ENCODE measurements around the gene ATP6V1C2.

ATP6V1C2 gene

DNA sequence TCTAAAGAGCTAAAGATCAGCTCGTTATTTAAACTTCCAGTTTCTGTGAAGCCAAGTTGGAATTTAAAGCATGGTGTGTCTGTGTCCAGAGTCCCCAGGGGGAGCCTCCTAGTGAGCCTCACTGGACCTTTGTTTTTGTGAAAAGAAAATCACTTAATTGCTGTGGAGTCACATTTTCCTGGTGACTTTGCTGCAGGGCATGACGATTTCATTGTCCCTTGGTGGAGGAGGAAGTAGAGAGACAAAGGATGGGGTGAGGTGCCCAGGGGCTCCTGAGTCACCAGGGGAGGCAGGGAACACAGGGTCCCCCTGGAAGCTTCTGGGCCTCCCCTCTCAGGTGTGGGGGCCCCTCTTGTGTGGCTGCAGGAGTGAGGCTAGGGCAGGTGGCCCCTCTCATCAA lies 19.7 kb downstream of the ATP6V1C2 start:
- in situ Hi-C loops (cut with MboI; ENCODE audit: low pct_unique_long_range_greater_than_20kb, low sequenced_read_pairs, unreplicated experiment) = no loop called here
- DNase-seq (ENCODE audit: low spot score) = no peak
- TF ChIP-seq, protein P1, sequence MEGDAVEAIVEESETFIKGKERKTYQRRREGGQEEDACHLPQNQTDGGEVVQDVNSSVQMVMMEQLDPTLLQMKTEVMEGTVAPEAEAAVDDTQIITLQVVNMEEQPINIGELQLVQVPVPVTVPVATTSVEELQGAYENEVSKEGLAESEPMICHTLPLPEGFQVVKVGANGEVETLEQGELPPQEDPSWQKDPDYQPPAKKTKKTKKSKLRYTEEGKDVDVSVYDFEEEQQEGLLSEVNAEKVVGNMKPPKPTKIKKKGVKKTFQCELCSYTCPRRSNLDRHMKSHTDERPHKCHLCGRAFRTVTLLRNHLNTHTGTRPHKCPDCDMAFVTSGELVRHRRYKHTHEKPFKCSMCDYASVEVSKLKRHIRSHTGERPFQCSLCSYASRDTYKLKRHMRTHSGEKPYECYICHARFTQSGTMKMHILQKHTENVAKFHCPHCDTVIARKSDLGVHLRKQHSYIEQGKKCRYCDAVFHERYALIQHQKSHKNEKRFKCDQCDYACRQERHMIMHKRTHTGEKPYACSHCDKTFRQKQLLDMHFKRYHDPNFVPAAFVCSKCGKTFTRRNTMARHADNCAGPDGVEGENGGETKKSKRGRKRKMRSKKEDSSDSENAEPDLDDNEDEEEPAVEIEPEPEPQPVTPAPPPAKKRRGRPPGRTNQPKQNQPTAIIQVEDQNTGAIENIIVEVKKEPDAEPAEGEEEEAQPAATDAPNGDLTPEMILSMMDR (IDR thresholded peaks at IDR 0.05; ENCODE audit: extremely low read depth, insufficient read depth, missing control alignments) = no peak

DNA sequence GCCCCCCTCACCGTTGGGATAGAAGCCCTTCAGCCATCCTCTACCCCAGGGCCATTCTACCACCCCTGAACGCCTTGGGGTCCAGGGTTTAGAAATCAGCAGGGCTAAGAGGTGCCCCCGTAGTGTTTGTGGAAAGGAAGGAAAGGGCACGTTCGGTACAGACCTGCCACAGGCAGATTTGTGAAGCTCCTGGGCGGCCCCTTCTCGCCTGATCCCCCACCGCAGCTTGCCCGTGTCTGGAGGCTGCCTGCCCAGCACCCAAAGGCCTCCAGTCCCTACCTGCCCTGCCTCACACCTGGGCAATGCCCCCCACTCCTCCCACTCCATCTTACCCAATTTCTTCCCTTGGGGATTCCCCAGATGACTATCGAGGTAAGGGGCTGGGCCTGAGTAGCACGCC lies 21.2 kb downstream of the ATP6V1C2 start:
- no peak for DNase-seq (ENCODE audit: low spot score)
- in situ Hi-C loops (cut with MboI; ENCODE audit: low pct_unique_long_range_greater_than_20kb, low sequenced_read_pairs, unreplicated experiment) = no loop called here

DNA sequence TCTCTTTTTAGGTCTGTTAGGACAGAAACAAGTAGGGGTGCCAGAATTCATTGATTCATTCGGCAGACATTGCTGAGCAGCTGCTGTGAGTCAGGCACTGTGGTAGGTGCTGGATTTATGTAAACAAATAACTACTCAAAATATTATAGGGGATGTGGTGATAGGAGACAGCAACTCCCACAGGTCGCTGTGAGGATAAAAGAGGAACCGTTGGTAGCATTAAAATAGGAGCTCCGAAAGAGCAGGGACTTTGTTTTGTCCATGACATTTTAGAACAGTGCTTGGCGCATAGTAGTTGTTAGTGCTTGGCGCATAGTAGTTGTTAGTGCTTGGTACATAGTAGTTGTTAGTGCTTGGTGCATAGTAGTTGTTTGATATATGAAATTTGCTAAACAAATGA lies 29.2 kb downstream of the ATP6V1C2 start:
- TF ChIP-seq, protein P1 (IDR thresholded peaks at IDR 0.05; ENCODE audit: extremely low read depth, insufficient read depth, missing control alignments) = no peak
- no peak for DNase-seq (ENCODE audit: low spot score)
- in situ Hi-C loops (cut with MboI; ENCODE audit: low pct_unique_long_range_greater_than_20kb, low sequenced_read_pairs, unreplicated experiment) = no loop called here

More for the DNA sequence above, 21.2 kb downstream of the ATP6V1C2 start:
- TF ChIP-seq, protein P1 (IDR thresholded peaks at IDR 0.05; ENCODE audit: extremely low read depth, insufficient read depth, missing control alignments) = no peak

DNA sequence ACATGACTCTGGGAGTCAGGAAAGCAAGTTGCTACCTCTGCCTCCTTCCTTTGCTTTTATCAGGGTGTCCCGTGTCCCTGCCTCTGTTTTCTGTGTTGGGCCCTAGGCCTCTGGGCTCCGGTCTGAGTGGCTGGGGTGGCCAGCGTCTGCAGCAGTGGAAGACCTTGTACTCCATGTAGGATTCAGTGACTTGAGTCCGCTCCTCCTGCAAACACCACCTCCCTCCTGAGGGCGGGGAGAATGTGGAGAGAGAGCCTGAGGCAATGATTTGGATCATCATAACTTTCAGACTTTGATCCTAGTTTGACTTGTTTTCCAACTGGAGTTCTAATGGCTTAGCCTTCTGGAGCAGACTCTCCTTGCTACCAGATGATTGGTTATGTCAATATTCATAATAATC lies 30.8 kb downstream of the ATP6V1C2 start:
- in situ Hi-C loops (cut with MboI; ENCODE audit: low pct_unique_long_range_greater_than_20kb, low sequenced_read_pairs, unreplicated experiment) = no loop called here
- TF ChIP-seq, protein P1 (IDR thresholded peaks at IDR 0.05; ENCODE audit: extremely low read depth, insufficient read depth, missing control alignments) = no peak
- no peak for DNase-seq (ENCODE audit: low spot score)

DNA sequence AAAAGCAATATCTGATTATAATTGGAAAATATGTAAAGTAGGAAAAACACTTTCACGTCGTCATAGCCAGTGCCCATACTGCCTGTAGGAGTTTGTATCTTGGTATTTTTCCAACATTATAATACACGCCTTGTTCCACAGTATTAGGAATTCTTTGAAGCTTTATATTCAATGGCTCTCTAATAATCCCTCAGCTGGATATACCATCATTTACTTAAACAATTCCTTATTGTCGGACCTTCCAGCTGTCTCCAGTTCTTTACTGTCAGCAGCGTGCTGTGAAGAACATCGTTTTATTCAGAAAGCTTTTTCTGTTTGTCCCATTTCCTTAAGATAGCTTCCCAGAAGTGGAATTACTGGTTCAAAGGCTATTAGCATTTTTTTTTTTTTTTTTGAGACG lies 31.7 kb downstream of the ATP6V1C2 start:
- DNase-seq (ENCODE audit: low spot score) = no peak
- in situ Hi-C loops (cut with MboI; ENCODE audit: low pct_unique_long_range_greater_than_20kb, low sequenced_read_pairs, unreplicated experiment) = no loop called here
- TF ChIP-seq, protein P1 (IDR thresholded peaks at IDR 0.05; ENCODE audit: extremely low read depth, insufficient read depth, missing control alignments) = no peak

DNA sequence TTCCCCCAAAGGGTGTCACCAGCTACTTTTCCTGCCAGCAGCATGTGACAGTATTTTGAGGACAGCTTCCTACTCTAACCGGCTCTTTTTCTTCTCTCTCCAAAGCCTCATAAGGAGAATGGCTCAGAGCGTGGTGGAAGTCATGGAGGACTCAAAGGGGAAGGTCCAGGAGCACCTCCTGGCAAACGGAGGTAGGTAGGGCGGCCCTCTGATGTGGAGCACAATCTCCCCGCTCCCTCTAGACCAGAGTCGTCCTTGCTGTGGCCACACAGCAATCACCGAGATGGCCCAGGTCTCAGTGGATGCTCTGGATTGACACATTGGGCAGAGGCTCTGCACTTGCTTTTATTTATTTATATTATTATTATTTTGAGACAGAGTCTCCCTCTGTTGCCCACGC lies 32.4 kb downstream of the ATP6V1C2 start:
- DNase-seq (ENCODE audit: low spot score) = no peak
- TF ChIP-seq, protein P1 (IDR thresholded peaks at IDR 0.05; ENCODE audit: extremely low read depth, insufficient read depth, missing control alignments) = no peak
- in situ Hi-C loops (cut with MboI; ENCODE audit: low pct_unique_long_range_greater_than_20kb, low sequenced_read_pairs, unreplicated experiment) = no loop called here

DNA sequence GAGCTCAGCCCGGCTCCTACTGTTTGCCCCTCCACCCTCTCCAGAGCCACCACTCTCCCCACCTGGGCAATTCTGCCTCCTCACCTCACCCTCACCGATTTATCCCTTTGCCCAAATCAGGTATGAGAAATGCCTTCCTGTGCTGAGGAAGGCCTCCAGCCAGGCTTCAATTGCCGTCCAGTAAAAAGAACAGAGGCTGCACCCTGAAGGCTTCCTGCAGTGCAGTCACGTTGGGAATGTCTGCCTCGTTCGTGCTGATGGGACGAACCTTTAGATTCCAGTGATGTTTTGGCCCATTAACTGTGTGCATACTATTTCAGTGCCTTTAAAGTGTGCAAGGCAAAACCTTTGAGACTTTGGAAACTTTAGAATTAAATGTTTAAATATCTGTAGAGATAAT lies 34.2 kb downstream of the ATP6V1C2 start:
- TF ChIP-seq, protein P1 (IDR thresholded peaks at IDR 0.05; ENCODE audit: extremely low read depth, insufficient read depth, missing control alignments) = no peak
- in situ Hi-C loops (cut with MboI; ENCODE audit: low pct_unique_long_range_greater_than_20kb, low sequenced_read_pairs, unreplicated experiment) = no loop called here
- no peak for DNase-seq (ENCODE audit: low spot score)
